ENCODE data around the gene AVPR2. TPM values are rescaled to one million over a fixed set of nuclear protein-coding genes. Genes with fewer than 3 reads are reported as not detected.

Gene AVPR2
- not detected in 3 replicates for total RNA-seq
- long read RNA-seq, result 0 reads

- no peak for DNase-seq (ENCODE audit: low spot score)
- no peaks in the 10 kb centered on the region for H3K36me3 Mint-ChIP-seq (ENCODE audit: low read depth)
- peaks cover 3% of the 10 kb centered on the region for H3K9me3 Mint-ChIP-seq (ENCODE audit: low read depth)
- TF ChIP-seq, protein P1, sequence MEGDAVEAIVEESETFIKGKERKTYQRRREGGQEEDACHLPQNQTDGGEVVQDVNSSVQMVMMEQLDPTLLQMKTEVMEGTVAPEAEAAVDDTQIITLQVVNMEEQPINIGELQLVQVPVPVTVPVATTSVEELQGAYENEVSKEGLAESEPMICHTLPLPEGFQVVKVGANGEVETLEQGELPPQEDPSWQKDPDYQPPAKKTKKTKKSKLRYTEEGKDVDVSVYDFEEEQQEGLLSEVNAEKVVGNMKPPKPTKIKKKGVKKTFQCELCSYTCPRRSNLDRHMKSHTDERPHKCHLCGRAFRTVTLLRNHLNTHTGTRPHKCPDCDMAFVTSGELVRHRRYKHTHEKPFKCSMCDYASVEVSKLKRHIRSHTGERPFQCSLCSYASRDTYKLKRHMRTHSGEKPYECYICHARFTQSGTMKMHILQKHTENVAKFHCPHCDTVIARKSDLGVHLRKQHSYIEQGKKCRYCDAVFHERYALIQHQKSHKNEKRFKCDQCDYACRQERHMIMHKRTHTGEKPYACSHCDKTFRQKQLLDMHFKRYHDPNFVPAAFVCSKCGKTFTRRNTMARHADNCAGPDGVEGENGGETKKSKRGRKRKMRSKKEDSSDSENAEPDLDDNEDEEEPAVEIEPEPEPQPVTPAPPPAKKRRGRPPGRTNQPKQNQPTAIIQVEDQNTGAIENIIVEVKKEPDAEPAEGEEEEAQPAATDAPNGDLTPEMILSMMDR (IDR thresholded peaks at IDR 0.05), result no peak
- no peaks in the 10 kb centered on the region for H3K27me3 Mint-ChIP-seq (ENCODE audit: low read depth)
- no peak within 1 kb of the TSS for H3K4me3 Mint-ChIP-seq (ENCODE audit: unreplicated experiment)
- H3K4me1 Mint-ChIP-seq (ENCODE audit: low read depth), result peaks cover 26% of the 10 kb centered on the region
- H3K27ac Mint-ChIP-seq (ENCODE audit: unreplicated experiment), result no peak within 1 kb of the TSS
These were observed at the start of gene AVPR2 for GRCh38 chrX:153903991-153904957. Gene AVPR2 (plus strand): TSS chrX:153904673. CDS start chrX:153905146, 473 bp downstream.

DNA sequence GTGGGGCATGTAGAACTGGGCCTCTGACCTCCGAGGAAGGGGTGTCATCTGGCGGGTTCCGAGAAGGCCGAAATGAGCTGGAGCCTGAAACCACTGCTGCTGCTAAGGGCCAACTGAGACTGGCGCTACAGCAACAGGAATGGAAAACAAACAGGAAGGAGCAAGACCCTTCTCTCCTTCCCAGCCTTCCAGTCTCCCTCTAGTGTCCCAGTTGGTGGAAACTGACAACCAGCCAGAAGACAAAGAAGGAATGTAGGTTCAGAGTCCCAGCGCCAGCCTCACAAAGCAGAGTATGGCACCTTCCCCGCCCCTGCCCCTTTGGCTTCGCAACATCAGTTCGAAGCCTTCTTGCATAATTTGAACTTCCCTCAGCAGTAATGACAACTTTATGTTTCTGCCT lies 49.8 kb upstream of the AVPR2 start:
- DNase-seq (ENCODE audit: low spot score), result no peak
- TF ChIP-seq, protein P1 (IDR thresholded peaks at IDR 0.05), result no peak
- Mint-ChIP-seq H3K27me3 (ENCODE audit: low read depth) (peaks cover 12% of the 10 kb centered on the region), H3K27ac (ENCODE audit: unreplicated experiment) (no peak overlapping the region), H3K36me3 (ENCODE audit: low read depth) (no peaks in the 10 kb centered on the region), H3K4me1 (ENCODE audit: low read depth) (no peaks in the 10 kb centered on the region), H3K4me3 (ENCODE audit: unreplicated experiment) (no peak overlapping the region), H3K9me3 (ENCODE audit: low read depth) (peaks cover 2% of the 10 kb centered on the region)

- H3K4me1 Mint-ChIP-seq (ENCODE audit: low read depth), result no peaks in the 10 kb centered on the region
- H3K36me3 Mint-ChIP-seq (ENCODE audit: low read depth), result no peaks in the 10 kb centered on the region
- no peak for DNase-seq (ENCODE audit: low spot score)
- TF ChIP-seq, protein P1 (IDR thresholded peaks at IDR 0.05), result no peak
- H3K4me3 Mint-ChIP-seq (ENCODE audit: unreplicated experiment), result no peak overlapping the region
- H3K27ac Mint-ChIP-seq (ENCODE audit: unreplicated experiment), result no peak overlapping the region
- H3K9me3 Mint-ChIP-seq (ENCODE audit: low read depth), result no peaks in the 10 kb centered on the region
- H3K27me3 Mint-ChIP-seq (ENCODE audit: low read depth), result peaks cover 4% of the 10 kb centered on the region
These were observed 47.0 kb upstream of the AVPR2 start for GRCh38 chrX:153857348-153857903.

GRCh38 chrX:153861151-153861550 lies 43.3 kb upstream of the AVPR2 start:
- Mint-ChIP-seq H3K4me3 (ENCODE audit: unreplicated experiment) (no peak overlapping the region), H3K27me3 (ENCODE audit: low read depth) (peaks cover 4% of the 10 kb centered on the region), H3K4me1 (ENCODE audit: low read depth) (no peaks in the 10 kb centered on the region), H3K36me3 (ENCODE audit: low read depth) (no peaks in the 10 kb centered on the region), H3K27ac (ENCODE audit: unreplicated experiment) (no peak overlapping the region), H3K9me3 (ENCODE audit: low read depth) (no peaks in the 10 kb centered on the region)
- DNase-seq (ENCODE audit: low spot score), result no peak
- TF ChIP-seq, protein P1 (IDR thresholded peaks at IDR 0.05), result no peak

DNA sequence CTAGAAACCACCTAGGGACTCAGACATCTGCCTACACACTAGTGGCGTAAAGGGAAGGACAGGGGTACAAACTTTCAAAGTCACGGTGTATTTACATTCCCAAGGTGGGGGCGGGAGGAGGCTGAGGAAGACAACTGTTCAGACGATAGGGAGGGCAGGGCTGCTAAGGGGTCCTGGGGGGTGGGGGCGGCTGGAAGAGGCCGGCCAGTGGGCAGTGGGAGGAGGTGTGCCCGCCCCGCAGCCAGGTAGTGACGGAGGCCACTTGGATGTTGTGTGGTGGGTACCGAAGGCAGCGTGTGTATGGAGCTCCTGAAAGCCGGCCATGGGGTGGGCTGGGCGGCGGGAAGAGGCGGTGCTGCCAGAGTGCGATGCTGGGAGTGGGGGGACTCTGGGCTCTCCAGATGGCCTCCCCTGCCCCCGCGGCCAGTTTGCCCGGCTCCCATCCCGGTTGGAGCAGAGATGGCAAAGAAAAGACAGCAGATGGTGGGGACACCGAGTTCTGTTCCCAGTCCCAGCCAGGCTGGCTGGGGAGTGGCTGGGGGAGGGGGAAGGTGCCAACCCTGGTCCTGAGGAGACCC lies 42.7 kb upstream of the AVPR2 start:
- H3K9me3 Mint-ChIP-seq (ENCODE audit: low read depth), result no peaks in the 10 kb centered on the region
- TF ChIP-seq, protein P1 (IDR thresholded peaks at IDR 0.05), result no peak
- no peak overlapping the region for H3K27ac Mint-ChIP-seq (ENCODE audit: unreplicated experiment)
- H3K36me3 Mint-ChIP-seq (ENCODE audit: low read depth), result no peaks in the 10 kb centered on the region
- H3K4me3 Mint-ChIP-seq (ENCODE audit: unreplicated experiment), result no peak overlapping the region
- DNase-seq (ENCODE audit: low spot score), result no peak
- peaks cover 4% of the 10 kb centered on the region for H3K27me3 Mint-ChIP-seq (ENCODE audit: low read depth)
- no peaks in the 10 kb centered on the region for H3K4me1 Mint-ChIP-seq (ENCODE audit: low read depth)

All from chondrocyte (in vitro differentiated cells).